ENCODE measurements around the gene GH1.

GH1 gene

DNA sequence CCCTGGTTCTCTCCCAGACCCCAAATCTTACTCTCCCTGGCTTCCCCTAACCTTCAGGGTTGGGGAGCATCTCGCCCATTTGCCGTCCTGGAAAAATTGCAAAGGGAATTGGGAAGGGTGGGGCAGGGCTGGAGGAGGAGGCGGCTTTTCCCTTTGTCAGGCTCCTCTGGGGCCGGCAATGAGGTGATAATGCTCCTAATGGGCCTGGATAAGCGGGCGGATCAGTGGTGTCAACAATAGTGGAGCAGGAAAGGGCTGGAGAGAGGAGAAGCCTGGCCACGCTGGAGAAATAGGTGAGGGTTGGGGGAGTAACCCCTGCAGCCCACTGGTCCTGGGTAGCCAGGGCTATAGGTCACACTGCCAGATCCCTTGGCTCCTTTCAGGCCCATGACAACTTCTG, 41.8 kb upstream of the GH1 start:
- H3K36me3 Mint-ChIP-seq (ENCODE audit: low read depth): no peaks in the 10 kb centered on the region
- no peak overlapping the region for H3K27ac Mint-ChIP-seq
- no peak for TF ChIP-seq CTCF (IDR thresholded peaks at IDR 0.05; ENCODE audit: unreplicated experiment in 3 of 3)
- no peak overlapping the region for H3K4me3 Mint-ChIP-seq
- no peaks in the 10 kb centered on the region for H3K9me3 Mint-ChIP-seq
- no peaks in the 10 kb centered on the region for H3K4me1 Mint-ChIP-seq
- peaks cover 19% of the 10 kb centered on the region for H3K27me3 Mint-ChIP-seq (ENCODE audit: low read depth)

- TF ChIP-seq CTCF (IDR thresholded peaks at IDR 0.05; ENCODE audit: unreplicated experiment in 3 of 3): no peak
- Mint-ChIP-seq H3K36me3 (ENCODE audit: low read depth) (no peaks in the 10 kb centered on the region), H3K9me3 (no peaks in the 10 kb centered on the region), H3K27me3 (ENCODE audit: low read depth) (peaks cover 19% of the 10 kb centered on the region), H3K4me3 (no peak overlapping the region), H3K4me1 (no peaks in the 10 kb centered on the region), H3K27ac (no peak overlapping the region)
These were observed 41.4 kb upstream of the GH1 start for GRCh38 chr17:63960006-63960405.

- Mint-ChIP-seq H3K9me3 (no peaks in the 10 kb centered on the region), H3K4me3 (no peak overlapping the region)
These were observed 37.8 kb upstream of the GH1 start for GRCh38 chr17:63956296-63956920.

GRCh38 chr17:63955791-63956190, 37.2 kb upstream of the GH1 start:
- no peak for TF ChIP-seq CTCF (IDR thresholded peaks at IDR 0.05; ENCODE audit: unreplicated experiment in 3 of 3)
- peaks cover 9% of the 10 kb centered on the region for H3K27me3 Mint-ChIP-seq (ENCODE audit: low read depth)
- H3K36me3 Mint-ChIP-seq (ENCODE audit: low read depth): no peaks in the 10 kb centered on the region
- no peak overlapping the region for H3K27ac Mint-ChIP-seq
- no peaks in the 10 kb centered on the region for H3K9me3 Mint-ChIP-seq
- H3K4me3 Mint-ChIP-seq: no peak overlapping the region
- H3K4me1 Mint-ChIP-seq: peaks cover 6% of the 10 kb centered on the region

More at GRCh38 chr17:63956296-63956920, 37.8 kb upstream of the GH1 start:
- Mint-ChIP-seq H3K27me3 (ENCODE audit: low read depth) (peaks cover 14% of the 10 kb centered on the region), H3K36me3 (ENCODE audit: low read depth) (no peaks in the 10 kb centered on the region), H3K27ac (no peak overlapping the region), H3K4me1 (peaks cover 6% of the 10 kb centered on the region)
- no peak for TF ChIP-seq CTCF (IDR thresholded peaks at IDR 0.05; ENCODE audit: unreplicated experiment in 3 of 3)

- Mint-ChIP-seq H3K27ac (no peak overlapping the region), H3K27me3 (ENCODE audit: low read depth) (peaks cover 4% of the 10 kb centered on the region), H3K9me3 (no peaks in the 10 kb centered on the region), H3K4me3 (no peak overlapping the region), H3K36me3 (ENCODE audit: low read depth) (no peaks in the 10 kb centered on the region), H3K4me1 (peaks cover 6% of the 10 kb centered on the region)
- TF ChIP-seq CTCF (IDR thresholded peaks at IDR 0.05; ENCODE audit: unreplicated experiment in 3 of 3): no peak
These were observed 36.6 kb upstream of the GH1 start for GRCh38 chr17:63955232-63955631.

DNA sequence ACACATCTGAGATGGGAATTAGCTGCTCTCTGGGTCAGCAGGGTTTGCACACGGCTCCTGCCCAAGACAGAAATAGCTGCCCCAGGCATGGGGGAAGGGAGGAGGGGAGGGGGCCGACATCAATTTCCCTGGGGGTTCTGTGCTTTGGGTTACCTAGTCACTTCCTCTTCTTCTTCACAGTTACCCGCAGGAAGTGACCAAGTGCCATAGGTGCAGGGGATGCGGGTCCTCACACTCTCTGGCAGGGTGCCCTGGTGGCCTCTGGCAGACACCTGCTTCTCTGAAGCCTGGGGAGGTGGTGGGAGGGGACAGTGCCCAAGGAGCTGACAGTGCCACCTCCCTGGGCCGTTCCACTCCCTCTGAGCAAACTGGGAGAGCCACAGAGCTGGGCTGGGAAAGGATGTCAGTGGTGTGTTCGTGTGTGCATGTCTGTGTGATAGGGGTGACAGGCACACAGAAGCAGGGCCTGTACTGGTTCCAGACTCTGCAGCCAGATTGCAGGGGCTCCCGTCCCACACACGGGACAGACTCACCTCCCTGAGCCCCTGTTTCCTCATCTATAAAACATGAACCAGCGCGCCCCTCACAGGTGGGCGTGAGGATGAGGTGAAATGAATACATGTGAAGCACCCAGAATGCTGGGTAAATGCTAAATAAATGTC, 35.9 kb upstream of the GH1 start:
- TF ChIP-seq CTCF (IDR thresholded peaks at IDR 0.05; ENCODE audit: unreplicated experiment in 3 of 3): no peak
- peaks cover under 1% of the 10 kb centered on the region for H3K27me3 Mint-ChIP-seq (ENCODE audit: low read depth)
- H3K9me3 Mint-ChIP-seq: no peaks in the 10 kb centered on the region
- H3K4me1 Mint-ChIP-seq: peaks cover 7% of the 10 kb centered on the region
- H3K4me3 Mint-ChIP-seq: no peak overlapping the region
- H3K36me3 Mint-ChIP-seq (ENCODE audit: low read depth): no peaks in the 10 kb centered on the region
- no peak overlapping the region for H3K27ac Mint-ChIP-seq
